ENCODE measurements around the gene MIDN.

The MIDN gene

DNA sequence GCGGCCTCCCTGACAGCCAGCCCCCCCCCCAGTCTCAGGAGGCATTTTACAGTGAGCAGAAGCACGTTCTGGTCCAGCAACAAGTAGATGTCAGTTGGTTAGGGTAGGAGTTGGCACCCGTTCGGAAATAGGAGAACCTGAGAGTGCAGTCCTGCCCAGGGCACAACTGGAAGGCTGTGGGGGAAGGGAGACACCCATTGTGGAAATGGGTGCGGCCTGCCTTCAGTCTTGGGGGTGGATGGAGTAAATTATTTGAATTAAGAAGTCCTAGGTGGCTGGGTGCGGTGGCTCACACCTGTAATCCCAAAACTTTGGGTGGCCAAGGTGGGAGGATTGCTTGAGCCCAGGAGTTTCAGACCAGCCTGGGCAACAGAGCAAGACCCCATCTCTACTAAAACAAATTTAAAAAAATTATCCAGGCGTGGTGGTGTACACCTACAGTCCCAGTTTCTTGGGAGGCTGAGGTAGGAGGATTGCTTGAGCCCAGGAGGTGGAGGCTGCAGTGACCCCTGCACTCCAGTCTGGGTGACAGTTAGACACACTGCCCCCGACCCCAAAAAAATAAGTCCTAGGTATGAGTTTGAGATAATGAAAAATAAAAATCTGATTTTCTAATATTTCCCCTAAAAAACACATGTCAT, 21.9 kb downstream of the MIDN start:
- H3K9me3 ChIP-seq, result no peaks in the 10 kb centered on the region
- peaks cover 46% of the 10 kb centered on the region for H3K36me3 ChIP-seq
- DNase-seq, result no peak
- H3K4me3 ChIP-seq (ENCODE audit: low read depth, low read length), result peak overlapping the region; percentile 83
- TF ChIP-seq, protein P1, sequence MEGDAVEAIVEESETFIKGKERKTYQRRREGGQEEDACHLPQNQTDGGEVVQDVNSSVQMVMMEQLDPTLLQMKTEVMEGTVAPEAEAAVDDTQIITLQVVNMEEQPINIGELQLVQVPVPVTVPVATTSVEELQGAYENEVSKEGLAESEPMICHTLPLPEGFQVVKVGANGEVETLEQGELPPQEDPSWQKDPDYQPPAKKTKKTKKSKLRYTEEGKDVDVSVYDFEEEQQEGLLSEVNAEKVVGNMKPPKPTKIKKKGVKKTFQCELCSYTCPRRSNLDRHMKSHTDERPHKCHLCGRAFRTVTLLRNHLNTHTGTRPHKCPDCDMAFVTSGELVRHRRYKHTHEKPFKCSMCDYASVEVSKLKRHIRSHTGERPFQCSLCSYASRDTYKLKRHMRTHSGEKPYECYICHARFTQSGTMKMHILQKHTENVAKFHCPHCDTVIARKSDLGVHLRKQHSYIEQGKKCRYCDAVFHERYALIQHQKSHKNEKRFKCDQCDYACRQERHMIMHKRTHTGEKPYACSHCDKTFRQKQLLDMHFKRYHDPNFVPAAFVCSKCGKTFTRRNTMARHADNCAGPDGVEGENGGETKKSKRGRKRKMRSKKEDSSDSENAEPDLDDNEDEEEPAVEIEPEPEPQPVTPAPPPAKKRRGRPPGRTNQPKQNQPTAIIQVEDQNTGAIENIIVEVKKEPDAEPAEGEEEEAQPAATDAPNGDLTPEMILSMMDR (IDR thresholded peaks at IDR 0.05; ENCODE audit: low read depth, low read length), result 0 out of 2 replicates have a peak, but pooled peaks have one; percentile 0
- H3K4me1 ChIP-seq, result peaks cover 31% of the 10 kb centered on the region
- H3K27me3 ChIP-seq, result peaks cover 3% of the 10 kb centered on the region; the same call in 1 of the 2 replicates

DNA sequence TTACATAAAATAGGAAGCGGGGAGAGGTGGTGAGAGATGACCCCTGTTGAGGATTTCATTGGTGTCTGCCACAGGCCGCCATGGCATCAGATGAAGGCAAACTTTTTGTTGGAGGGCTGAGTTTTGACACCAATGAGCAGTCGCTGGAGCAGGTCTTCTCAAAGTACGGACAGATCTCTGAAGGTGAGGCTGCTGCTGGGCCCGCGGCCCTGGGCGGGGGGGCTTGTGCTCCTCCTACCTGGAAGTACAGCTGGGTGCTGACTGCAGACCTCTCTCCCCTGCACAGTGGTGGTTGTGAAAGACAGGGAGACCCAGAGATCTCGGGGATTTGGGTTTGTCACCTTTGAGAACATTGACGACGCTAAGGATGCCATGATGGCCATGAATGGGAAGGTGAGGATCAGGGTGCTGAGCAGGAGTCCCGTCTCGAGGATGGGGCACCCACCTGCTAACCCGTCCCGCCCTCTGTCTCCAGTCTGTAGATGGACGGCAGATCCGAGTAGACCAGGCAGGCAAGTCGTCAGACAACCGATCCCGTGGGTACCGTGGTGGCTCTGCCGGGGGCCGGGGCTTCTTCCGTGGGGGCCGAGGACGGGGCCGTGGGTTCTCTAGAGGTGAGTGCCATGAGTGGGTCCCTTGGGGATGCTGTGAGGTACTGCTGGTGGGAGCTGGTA, 22.6 kb downstream of the MIDN start:
- Histone ChIP-seq H3K4me1 (peaks cover 27% of the 10 kb centered on the region), H3K36me3 (peaks cover 46% of the 10 kb centered on the region), H3K9me3 (no peaks in the 10 kb centered on the region), H3K4me3 (ENCODE audit: low read depth, low read length) (peak overlapping the region; percentile 83), H3K27me3 (peaks cover 3% of the 10 kb centered on the region; the same call in 1 of the 2 replicates)
- no peak for DNase-seq
- TF ChIP-seq, protein P1 (IDR thresholded peaks at IDR 0.05; ENCODE audit: low read depth, low read length), result no peak

DNA sequence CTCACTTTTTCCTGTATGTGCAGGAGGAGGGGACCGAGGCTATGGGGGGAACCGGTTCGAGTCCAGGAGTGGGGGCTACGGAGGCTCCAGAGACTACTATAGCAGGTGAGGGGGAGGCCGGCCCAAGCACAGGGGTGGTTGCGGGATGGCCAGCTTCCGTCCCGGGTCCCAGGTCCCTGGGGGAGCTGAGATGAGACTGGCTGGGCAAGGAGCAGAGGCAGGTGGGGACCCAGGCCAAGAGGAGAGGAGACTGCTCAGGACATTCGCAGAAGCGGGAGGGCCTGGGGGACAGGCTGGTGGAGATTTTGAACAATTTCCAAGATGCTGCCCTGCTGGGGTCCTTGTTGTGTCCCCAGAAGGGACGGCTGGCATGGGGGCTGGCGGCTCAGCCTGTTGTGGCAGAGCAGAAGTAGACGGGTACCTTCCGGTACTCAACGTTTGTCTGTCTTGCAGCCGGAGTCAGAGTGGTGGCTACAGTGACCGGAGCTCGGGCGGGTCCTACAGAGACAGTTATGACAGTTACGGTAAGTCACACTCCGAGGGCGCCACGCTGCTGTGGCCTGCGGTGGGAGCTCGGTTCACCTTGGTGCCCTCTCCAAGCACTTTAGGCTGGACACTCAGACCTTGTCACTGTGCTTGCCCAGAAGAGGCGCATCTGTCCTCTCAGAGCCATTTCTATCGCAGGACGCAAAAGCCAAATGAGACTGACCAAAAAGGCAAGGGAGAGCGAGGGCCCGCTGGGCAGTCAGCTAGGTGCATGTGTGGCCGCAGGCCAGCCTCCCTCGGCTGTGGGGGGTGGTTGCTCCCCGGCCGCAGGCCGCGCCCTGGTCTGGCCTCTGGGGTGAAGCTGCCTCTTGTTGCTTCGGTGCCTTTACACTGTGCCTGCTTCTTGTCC, 23.4 kb downstream of the MIDN start:
- H3K36me3 ChIP-seq, result peaks cover 46% of the 10 kb centered on the region
- TF ChIP-seq, protein P1 (IDR thresholded peaks at IDR 0.05; ENCODE audit: low read depth, low read length), result no peak
- no peaks in the 10 kb centered on the region for H3K9me3 ChIP-seq
- peaks cover 3% of the 10 kb centered on the region; the same call in 1 of the 2 replicates for H3K27me3 ChIP-seq
- H3K4me1 ChIP-seq, result peaks cover 25% of the 10 kb centered on the region
- no peak for DNase-seq
- no peak overlapping the region for H3K4me3 ChIP-seq (ENCODE audit: low read depth, low read length)

DNA sequence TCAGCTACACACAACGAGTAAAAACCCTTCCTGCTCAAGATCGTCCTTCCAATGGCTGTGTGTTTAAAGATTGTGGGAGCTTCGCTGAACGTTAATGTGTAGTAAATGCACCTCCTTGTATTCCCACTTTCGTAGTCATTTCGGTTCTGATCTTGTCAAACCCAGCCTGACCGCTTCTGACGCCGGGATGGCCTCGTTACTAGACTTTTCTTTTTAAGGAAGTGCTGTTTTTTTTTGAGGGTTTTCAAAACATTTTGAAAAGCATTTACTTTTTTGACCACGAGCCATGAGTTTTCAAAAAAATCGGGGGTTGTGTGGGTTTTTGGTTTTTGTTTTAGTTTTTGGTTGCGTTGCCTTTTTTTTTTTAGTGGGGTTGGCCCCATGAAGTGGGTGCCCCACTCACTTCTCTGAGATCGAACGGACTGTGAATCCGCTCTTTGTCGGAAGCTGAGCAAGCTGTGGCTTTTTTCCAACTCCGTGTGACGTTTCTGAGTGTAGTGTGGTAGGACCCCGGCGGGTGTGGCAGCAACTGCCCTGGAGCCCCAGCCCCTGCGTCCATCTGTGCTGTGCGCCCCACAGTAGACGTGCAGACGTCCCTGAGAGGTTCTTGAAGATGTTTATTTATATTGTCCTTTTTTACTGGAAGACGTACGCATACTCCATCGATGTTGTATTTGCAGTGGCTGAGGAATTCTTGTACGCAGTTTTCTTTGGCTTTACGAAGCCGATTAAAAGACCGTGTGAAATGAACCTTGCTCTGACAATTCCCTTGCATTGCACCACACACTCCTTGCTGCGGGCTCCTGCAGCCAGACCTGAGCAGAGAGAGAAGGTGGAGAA, 24.3 kb downstream of the MIDN start:
- H3K4me3 ChIP-seq (ENCODE audit: low read depth, low read length), result no peak overlapping the region
- peaks cover 48% of the 10 kb centered on the region for H3K36me3 ChIP-seq
- TF ChIP-seq, protein P1 (IDR thresholded peaks at IDR 0.05; ENCODE audit: low read depth, low read length), result no peak
- peaks cover 19% of the 10 kb centered on the region for H3K4me1 ChIP-seq
- H3K27me3 ChIP-seq, result no peaks in the 10 kb centered on the region
- no peaks in the 10 kb centered on the region for H3K9me3 ChIP-seq
- DNase-seq, result no peak

DNA sequence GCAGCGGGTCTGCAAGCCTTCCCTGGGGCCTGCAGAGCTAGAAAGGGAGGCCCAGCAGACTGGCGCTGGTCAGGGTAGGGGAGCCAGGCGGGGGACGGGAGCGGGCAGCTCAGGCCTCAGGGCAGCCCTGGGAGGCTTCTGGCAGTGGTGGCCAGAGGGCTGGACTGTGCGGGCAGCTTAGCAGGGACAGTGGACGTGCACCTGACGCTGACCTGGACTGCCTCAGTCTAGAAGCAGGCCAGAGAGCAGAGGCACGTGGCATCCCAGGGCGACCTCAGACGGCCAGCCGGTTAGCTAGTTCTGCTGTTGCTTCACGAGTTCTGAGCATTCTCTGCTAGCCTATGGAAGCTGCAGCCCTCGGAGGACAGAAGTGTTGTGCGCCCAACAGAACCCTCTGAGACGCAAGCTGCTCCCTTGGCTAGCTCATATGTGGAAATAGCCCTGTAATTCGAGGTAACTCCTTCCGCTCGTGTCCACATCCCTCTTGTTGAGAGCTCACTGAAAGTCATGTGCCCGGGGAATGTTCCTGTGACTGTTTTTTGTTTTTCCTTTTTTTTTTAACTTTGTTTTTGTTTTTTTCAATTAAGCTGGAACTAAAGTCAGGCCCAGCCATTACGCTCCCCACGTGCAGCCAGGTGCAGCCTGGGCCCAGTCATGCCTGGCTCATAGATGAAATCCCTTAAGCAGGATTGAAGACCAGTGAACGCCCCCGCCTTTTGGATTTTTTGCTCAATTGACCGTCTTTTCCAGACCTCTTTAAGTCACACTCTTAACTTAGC, 25.1 kb downstream of the MIDN start:
- no peak overlapping the region for H3K4me3 ChIP-seq (ENCODE audit: low read depth, low read length)
- no peaks in the 10 kb centered on the region for H3K9me3 ChIP-seq

More for the DNA sequence above, 25.1 kb downstream of the MIDN start:
- DNase-seq, result no peak
- Histone ChIP-seq H3K4me1 (peaks cover 16% of the 10 kb centered on the region), H3K27me3 (no peaks in the 10 kb centered on the region), H3K36me3 (peaks cover 50% of the 10 kb centered on the region)
- TF ChIP-seq, protein P1 (IDR thresholded peaks at IDR 0.05; ENCODE audit: low read depth, low read length), result no peak

All from BE2C (cell line).